Fibroblast of the aortic adventitia (primary cell): Measurements from ENCODE around the gene GFRA1. TPM values are rescaled to one million over a fixed set of nuclear protein-coding genes. Genes with fewer than 3 reads are reported as not detected.

Experiments
- DNase-seq: peaks from one replicate; pipeline ENCODE4 v3.0.0-alpha.2; 2010; ENCODE audit warnings: low read depth
- H3K4me3 ChIP-seq: 2 replicates; pipeline ENCODE4 v1.5.1; 2011; ENCODE audit warnings: low read depth, mild to moderate bottlenecking, control low read depth, low read length, moderate library complexity
- CTCF ChIP-seq: IDR thresholded peaks from 2 replicates; pipeline ENCODE4 v1.5.1; 2011; ENCODE audit warnings: mild to moderate bottlenecking, low read length, control low read depth, inconsistent platforms; ENCODE audit not compliant: insufficient read depth
- total RNA-seq: library from RNA; depleted of rRNA; stranded (reverse); fragments of >200 nt; gene quantifications from 2 replicates; pipeline ENCODE4 v1.2.3, GENCODE V29; 2012; ENCODE audit warnings: low replicate concordance

The GFRA1 gene
- total RNA-seq, 1 donor = 0.18 TPM

- H3K4me3 ChIP-seq = no peak overlapping the region
- no peak for TF ChIP-seq CTCF
- no peak for DNase-seq
Observed at GRCh38 chr10:116255886-116256751, 16.9 kb downstream of the GFRA1 start.

GRCh38 chr10:116254422-116255155 is 18.4 kb downstream of the GFRA1 start:
- DNase-seq = no peak
- no peak overlapping the region for H3K4me3 ChIP-seq
- no peak for TF ChIP-seq CTCF

DNA sequence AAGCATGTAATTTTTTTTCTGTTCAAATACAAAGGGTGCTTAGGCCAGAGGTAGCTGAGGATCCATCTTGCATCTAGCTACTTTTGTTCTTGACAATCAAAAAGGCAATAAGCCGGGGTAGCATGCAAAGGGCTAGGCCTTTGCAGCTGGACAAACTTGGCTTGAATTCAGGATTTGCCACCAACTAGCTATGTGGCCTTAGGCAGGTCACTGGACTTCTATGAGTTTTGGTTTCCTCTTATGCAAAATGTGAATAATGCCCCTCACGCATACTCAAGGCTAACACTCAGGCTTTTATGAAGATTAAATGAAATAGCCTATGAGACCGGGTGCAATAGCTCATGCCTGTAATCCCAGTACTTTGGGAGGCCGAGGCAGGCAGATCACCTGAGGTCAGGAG is 19.3 kb downstream of the GFRA1 start:
- no peak for DNase-seq
- no peak for TF ChIP-seq CTCF
- no peak overlapping the region for H3K4me3 ChIP-seq

DNA sequence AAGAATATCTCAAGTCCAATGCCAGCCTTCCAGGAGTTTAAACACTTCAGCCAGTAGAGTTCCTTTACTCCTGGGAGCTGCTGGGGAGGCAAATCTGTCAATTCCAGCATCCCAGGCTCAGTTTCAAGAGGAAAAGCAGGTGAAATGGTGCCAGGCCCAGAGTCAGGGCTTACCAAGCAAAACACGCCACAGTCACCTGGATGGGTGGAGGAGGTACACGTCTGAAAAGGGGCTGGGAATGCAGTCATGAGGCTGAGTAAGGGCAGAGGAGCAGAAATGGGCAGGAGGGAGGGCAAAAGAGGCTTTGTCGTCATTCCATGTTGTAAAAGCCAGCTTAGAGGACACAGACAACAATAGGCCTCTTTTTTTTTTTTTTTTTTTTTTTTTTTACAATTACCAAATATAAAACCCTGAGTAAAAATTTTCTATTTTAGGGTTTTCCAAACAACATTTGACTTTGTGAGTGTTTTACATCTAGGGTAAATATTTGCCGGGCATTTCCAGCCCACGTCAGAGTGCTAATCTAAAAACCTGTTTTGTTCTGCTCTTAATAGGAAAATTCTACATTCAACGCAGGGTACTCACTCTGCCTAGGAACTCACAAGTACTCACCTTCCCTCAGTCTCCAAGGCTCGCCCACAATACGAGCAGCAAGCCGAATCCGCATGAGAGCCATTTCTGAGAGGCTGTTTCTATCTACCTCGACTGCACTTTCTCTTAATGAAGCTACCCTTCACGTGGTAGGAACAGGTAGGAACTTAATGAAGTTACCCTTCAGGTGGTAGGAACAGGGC is 21.2 kb downstream of the GFRA1 start:
- TF ChIP-seq CTCF = no peak
- no peak overlapping the region for H3K4me3 ChIP-seq
- DNase-seq = no peak

GRCh38 chr10:116247691-116248090 is 25.3 kb downstream of the GFRA1 start:
- no peak overlapping the region for H3K4me3 ChIP-seq
- no peak for TF ChIP-seq CTCF
- DNase-seq = no peak

- DNase-seq = no peak
- no peak overlapping the region for H3K4me3 ChIP-seq
- TF ChIP-seq CTCF = no peak
Observed at GRCh38 chr10:116246263-116246662, 26.7 kb downstream of the GFRA1 start.
